HG03280 (cell line): ENCODE data around the gene EXOC3.

Source experiments
- ATAC-seq: cut with Tn5 transposase; IDR thresholded peaks from one replicate; pipeline ENCODE4 v1.9.1; 2021; ENCODE audit warnings: mild to moderate bottlenecking, moderate library complexity; ENCODE audit not compliant: unreplicated experiment

Gene EXOC3

DNA sequence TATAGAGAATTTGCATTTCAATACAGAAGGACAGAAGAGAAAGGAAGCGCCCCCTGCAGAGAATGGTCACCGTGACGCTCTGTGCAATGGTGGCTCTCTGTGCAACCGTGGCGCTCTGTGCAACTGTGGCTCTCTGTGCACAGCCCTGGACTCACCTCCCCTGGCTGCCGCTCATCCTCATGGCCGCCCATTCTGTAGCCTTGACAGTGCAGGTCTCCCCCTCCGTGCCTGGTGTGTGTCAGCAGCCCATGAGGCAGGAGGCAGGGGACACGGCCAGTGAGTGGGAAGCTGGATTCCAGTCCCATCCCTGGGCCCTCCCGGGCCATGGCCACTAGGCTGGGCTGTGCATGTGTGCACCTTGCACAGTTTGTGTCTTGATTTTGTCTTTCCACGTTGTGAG lies 12.0 kb downstream of the EXOC3 start:
- no peak for ATAC-seq

DNA sequence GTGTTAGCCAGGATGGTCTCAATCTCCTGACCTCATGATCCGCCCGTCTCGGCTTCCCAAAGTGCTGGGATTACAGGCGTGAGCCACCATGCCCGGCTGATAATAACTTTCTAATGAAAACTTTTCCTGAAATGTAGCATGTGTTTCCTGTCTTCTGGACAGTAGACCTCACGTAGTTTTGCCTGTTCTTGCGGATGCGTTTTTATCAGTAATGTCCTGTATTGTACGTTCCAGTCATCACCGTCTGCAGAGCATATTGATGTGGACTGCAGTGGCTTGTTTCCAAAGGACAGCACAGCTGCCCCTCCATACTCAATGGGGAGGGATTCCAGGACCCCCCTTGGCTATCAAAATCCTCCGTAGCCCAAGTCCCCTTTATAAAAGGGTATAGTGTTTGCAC lies 12.8 kb downstream of the EXOC3 start:
- ATAC-seq = no peak

DNA sequence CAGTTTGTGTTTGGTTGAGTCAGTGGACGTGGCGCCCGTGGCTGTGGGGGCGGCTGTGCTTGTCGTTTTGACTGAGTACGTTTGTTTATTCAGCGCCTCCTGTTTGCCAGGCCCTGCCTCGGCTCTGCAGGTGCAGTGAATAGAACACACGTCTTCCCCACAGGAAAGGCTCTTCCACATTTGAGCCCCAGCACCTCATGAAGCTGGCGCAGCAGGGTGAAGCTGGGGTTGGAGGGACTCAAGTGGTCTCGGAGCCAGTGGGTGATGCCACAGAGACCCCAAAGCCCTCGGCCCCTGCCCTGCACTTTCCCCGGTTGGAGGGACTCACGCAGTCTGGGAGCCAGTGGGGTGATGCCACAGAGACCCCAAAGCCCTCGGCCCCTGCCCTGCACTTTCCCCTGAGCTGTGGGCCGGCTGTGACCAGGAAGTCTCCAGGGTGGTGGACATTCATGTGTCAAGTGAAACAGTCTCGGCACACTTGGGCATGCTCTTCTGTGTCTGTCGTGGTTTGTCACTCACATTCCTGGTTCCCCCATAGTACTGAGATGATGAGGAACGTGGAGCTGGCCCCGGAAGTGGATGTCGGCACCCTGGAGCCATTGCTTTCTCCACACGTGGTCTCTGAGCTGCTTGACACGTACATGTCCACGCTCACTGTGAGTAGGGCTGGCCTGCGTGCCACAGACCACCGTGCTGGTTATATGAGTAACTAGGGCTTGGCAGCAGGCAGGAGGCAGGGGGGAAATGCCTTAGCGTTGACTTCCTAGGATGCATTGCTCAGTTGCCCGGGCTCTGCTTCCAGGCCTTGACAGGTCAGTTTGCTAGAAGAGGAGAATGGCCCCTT lies 13.6 kb downstream of the EXOC3 start:
- ATAC-seq = no peak

DNA sequence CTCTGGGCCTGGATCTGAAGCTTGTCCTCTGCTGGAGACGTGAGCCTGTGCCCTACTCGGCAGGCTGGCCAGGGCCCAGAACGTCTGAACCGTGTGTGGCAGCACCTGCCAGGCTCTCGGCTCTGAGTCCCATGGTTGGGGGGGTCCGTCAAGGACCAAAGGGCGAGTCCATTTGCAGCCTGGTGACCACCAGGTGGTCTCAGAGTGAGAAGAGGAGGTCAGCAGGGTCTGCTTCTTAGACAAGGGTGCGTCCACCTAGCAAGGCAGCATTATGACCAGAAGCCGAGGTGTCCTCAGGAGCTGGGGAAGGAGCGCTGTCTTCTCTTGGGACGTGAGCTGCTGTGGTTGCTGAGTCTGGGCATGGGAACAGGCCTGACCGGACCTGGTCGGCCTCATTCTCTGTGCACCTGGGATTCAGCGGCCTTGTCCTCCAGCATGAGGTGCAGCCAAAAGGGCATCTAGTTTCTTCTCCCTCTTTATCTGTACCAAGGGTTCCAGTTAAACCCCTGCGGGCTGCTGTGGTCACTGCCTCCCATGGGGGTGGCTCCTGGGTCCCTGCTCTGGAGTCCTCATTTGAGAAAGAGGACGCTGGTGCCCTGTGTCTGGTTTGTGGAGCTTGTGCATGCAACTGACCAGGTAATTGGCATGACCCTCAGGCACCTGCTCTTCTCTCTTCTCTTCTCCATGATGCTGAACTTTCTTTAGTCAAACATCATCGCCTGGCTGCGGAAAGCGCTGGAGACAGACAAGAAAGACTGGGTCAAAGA lies 14.4 kb downstream of the EXOC3 start:
- no peak for ATAC-seq

DNA sequence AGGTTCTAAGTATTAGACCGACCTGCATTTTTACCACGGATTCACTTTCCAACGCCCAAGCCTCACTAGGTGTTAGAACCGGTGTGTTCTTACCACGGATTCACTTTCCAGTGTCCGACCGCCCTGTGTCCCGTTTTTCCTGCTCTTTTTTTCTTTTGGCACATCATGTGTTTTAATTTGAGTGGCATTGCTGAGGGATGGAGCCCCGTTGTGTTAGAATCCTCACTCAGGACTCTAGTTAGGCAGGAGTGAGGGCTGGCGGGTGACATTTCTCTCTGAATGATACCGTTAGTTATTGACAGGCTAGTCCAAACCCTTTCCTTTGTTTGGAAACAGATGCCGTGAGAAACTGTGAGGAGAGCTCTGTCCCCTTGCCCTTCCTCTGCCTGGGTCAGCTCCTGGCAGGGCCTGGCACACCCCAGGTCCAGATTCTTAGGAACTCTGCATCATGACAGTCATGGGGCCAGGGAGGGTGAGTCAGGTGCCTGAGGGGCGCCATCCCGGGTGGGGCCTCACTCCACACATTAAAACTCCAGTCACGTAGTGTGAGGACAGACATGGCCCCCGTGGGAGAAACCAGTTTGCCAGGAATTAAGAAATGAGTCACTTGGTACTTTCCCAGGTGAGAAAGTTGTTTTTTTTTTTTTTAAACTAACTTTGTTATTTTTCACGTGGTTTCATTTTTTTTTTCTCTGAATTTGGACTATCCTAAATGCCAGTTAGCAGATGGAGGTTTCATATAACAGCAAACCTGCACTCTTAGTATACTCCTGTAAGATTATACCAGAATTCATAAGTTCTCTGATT lies 15.8 kb downstream of the EXOC3 start:
- no peak for ATAC-seq

DNA sequence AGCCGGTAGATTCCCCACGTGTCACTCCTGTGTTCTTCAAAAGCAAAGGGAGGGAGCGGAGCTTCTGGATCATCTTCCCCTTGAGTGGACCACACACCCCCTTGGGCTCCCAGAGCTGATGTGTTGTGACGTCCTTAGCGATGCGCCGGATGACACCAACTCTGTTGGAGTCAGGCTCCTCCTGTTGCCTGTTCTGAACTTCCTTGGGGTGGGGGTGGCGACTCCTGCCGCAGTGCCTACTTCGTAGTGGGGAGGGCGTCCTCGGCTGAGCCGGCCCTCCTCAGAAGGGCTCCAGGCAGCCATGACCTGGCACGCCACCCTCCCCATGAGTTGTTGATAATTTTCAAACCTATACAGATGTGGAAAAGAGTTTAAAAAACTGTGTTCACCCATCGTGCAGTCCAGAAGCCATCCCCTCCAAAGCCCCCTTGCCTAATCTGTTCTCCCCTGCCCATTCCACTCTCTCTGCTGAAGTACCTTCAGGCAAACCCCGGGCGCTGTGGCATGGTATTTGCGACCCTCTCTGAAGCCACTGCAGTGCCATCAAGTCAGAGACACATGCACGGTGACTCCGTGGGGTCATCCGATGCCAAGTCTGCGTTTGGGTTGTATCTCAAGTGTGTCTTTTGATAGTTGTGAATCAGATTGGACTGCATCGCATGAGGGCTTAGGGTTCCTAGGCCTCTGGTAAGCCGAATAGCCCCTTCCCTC lies 16.7 kb downstream of the EXOC3 start:
- ATAC-seq = no peak

DNA sequence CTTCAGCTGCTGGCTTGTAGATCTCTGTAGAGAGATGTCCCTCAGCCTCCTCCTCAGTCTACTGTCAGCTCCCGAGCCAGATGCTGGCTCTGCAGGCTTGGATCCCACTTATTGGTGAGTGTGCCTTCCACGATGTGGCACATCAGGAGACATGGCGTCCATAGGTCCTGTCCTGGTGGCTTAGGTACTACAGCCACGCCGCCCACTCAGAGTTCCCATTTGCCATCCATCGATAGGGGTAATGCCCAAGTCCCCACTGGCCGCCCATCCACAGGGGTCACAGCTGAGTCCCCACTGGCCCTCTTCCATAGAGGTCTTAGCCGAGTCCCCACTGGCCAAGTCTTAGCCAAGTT lies 17.3 kb downstream of the EXOC3 start:
- no peak for ATAC-seq

DNA sequence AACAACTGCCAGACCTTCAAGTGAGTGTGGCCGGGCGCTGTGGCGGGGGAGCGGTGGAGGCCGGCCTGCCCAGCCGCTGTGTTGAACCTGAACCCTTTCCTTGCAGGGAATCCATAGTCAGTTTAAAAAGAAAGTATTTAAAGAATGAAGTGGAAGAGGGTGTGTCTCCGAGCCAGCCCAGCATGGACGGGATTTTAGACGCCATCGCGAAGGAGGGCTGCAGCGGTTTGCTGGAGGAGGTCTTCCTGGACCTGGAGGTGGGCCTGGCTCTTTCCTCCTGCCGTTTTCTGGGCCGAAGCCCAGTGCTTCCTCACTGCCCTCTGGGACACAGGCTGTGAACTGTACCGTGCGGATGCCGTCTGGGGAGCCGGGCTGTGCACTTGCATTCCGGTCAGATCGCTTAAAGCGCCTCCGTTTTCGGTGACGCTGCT lies 19.1 kb downstream of the EXOC3 start:
- ATAC-seq = no peak

DNA sequence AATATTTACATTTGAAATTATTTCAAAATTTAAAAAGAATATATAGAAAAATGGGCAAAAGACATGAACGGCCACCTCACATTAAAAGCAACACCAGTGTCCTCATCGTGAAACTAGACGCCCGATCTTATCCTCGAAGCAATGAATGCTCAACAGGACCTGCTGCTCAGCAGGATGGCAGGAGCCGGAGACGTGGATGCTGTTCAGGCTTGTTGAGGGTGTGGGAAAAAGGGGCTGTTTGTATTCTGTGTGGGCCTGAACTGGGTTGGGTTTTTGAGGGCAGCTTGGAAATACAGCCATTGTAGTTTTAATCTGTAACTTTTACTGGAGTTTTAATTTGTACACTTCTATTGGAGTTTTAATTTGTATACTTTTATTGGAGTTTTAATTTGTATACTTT lies 20.3 kb downstream of the EXOC3 start:
- ATAC-seq = no peak

DNA sequence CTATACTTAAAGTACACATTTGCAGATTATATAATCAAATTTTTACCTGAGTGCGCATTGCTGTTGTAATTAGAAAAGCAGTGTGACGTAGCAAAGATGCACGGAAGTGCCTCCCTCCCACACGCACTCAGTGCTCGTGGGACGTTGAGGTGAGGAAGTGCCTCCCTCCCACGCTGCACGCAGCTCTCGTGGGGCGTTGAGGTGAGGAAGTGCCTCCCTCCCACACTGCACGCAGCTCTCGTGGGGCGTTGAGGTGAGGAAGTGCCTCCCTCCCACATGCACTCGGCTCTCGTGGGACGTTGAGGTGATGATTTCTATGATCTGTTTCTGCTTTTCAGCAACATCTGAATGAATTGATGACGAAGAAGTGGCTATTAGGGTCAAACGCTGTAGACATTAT lies 21.0 kb downstream of the EXOC3 start:
- ATAC-seq = no peak

DNA sequence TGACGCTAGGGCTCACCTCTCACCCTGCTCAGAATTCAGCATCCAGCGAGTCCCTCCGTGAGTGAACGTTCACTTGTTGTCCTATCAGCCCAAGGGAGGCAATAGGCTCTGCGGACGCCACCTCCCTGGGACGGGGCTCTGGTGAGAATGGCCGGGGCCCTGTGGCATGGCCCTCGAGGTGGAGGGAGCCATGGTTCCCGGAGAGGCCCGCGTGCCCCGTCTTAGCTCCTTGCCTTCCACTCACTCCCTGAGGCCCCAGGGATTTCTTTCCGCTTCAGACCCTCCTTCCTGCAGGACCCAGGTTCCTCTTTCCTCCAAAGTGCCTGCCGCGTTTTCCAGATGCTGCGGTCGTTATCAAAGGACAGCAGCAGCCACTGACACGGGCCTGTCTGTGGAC lies 21.5 kb downstream of the EXOC3 start:
- no peak for ATAC-seq

DNA sequence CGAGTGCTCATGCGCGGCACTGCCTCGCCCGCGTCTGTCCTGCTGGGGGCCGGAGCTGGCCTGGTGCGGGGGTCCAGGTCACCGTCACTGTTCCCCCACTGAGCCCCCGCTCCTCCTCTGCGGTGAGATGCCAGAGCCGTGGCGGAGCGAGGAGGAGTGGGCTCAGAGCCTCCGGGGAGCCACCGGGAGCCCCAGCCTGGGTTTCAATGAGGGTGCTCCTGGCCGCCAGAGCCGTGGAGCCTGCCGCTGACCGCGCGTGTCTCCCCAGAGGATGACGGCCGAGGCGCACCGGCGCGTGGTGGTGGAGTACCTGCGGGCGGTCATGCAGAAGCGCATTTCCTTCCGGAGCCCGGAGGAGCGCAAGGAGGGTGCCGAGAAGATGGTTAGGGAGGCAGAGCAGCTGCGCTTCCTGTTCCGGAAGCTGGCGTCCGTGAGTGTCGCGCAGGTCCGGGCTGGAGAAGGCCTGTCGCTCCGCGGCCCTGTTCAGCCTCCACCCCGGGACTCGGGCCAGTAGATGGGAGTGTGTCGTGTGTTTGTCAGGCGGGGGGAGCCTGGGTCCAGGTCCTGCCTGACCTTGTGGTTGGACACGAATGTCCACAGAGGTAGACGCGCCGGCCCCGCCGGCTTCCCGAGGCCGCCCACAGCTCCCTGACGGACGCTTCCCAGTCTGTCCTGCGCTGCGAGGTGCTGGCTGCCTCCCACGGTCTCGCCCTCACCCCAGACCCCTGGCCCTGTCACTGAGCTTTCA lies 22.0 kb downstream of the EXOC3 start:
- no peak for ATAC-seq

DNA sequence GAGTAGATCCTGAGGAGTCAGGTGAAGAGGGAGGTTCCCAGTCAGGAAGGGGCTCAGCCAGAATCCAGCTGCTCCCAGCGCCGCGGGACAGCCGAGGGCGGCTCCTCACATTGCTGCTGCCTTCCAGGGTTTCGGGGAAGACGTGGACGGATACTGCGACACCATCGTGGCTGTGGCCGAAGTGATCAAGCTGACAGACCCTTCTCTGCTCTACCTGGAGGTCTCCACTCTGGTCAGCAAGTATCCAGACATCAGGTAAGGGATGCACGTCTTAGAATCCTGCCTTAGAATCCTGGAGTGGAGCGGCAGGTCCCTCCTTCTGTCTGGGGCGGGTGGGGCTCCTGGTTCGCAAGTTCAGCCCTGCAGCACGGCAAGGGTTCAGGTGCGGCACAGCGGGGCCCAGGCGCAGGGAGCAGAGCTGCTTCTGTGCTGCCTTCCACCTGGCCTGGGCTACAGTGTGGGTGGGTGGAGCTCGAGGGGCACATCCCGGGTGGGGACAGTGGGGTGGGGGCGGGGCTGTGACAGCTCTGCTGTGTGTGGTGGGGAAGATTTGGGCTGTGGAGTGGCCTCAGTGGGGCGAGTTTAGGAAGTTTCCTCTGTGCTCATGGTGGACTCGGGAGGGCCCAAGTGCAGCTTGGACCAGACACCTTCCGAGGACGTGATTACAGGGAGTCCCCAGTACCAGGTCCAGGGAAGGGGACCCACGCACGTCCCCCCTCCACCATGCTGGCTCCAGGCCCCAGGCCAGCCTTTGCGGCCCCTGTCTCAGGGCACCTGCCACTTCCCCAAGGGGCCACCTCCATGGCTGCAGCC lies 22.8 kb downstream of the EXOC3 start:
- no peak for ATAC-seq

DNA sequence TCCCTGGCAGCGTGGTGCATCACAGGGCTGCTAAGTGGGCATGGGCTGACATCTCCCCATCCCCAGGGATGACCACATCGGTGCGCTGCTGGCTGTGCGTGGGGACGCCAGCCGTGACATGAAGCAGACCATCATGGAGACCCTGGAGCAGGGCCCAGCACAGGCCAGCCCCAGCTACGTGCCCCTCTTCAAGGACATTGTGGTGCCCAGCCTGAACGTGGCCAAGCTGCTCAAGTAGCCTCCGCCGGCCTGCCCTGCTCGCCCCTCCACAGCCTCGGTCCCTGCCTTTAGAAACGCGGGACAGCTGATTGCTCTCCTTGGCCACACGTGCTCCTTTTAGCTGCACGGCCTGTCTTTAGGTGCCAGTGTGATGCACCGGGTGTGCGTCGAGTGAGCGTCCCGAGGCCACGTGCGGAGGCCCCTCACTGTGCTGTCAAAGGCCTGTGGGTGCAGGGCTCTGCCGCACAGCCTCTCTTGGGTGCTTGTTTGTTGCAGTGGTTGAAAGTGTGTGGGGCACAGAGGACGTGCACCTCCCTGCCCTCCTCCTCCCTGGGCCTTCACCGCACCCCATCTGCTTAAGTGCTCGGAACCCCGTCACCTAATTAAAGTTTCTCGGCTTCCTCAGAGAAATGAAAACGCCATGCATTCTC lies 23.8 kb downstream of the EXOC3 start:
- no peak for ATAC-seq

DNA sequence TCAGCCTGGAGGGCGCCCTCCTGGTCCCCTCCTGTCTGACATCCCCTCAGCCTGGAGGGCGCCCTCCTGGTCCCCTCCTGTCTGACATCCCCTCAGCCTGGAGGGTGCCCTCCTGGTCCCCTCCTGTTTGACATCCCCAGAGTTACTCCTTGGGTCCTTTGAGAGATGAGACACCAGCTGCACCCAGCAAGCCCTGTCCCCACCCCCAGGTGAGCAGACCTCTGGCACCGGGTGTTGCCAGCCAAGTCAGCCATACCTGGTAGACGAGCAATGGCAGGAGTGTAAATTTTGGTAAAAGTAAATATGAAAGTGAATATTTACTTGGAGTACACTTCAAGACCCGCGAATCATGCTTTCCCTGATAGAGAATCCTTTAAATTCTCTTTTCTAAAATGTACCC lies 25.4 kb downstream of the EXOC3 start:
- ATAC-seq = no peak

DNA sequence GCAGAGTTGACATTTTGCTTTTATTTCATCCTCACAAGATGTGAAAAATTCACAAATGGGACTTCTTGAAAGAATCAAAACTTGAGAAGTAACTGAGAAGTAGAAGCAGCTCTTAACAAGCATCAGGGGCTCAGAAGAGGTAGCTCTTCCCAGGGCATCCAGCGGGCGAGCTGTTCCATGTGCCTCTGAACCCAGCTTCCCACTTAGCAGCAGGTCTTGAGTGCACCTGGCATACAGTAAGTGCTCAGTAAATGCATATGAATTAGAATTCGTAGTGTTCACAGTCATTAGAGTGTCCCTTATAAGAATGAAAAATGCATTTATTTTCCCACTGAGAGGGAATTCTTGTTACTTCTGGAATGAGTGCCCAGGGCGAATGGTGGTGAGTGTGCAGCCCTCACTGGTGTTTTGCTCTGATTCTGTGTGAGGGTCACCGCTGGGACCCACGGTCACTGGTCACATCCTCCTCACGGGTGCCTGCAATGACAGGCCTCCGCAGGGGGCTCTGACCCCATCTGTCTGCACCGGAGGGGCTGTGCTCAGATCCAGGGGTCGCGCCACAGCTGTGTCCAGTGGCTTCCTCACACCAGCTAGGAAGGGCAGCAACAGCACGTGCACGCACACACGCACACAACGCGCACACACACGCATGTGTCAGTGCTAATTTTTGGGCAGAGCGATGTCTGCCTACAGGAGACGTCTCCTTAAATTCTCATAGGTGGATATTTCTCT lies 26.9 kb downstream of the EXOC3 start:
- no peak for ATAC-seq

DNA sequence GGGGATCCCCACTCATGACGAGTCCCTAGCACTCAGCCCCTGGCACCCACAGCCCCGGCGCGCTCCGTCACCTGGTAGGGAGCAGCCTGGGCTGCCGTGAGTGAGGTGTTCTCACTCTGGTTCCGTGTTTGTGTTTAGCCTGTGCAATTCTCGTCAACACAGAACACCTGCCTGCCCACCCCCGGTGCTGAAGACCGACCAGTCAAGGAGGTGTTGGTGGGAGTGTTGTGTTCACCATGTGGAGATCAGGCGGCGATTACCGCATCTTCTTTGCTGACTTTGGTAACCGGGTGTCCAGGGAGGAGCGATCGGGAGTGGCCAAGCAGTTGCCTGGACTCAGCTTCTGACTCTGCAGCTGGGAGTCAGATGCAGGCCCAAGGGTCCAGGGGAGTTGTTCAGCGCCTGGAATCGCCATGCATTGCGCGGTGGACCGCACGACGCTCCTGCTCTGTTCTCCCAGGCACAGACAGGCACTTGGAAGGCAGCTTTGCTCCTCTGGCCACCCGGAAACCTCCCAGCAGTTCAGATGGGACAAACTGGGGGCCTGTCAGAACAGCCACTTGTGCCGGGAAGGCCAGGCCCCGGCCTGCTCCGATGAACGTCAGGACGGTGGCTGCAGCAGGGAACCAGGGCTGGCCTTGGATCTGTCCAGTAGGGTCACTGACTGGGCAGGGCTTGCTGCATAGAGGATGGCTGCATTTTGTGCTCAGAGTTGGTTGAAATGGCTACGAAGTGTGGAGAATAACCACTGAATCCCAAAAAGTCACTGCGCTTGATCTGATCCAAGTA lies 28.2 kb downstream of the EXOC3 start:
- ATAC-seq = no peak

DNA sequence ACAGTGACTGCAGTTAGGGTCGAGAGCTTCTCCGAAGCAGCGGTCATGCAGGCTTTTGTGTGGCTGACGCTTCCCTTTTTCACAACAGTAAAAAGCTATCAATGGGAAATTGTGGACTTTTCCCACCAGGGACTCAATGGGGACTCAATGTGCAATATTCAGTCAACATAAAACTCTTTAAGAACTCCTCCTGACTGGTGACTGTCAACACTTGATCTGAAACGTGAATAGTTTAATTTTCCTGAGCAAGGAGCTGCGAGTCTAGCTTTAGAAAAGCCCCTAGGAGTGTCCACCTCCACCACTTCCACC lies 28.7 kb downstream of the EXOC3 start:
- no peak for ATAC-seq
